H9 (cell line): ENCODE measurements around the gene PLPP7. TPM values are rescaled to one million over a fixed set of nuclear protein-coding genes. Genes with fewer than 3 reads are reported as not detected.

Experiments used
- DNase-seq: peaks from one replicate; pipeline ENCODE4 v3.0.0-alpha.2; 2017
- H2AFZ ChIP-seq: one replicate; pipeline ENCODE4 v1.6.1; 2013; ENCODE audit warnings: mild to moderate bottlenecking, low read length, control low read depth, moderate library complexity
- H2AK5ac ChIP-seq: 2 replicates; pipeline ENCODE4 v1.6.1; 2013; ENCODE audit warnings: low read length, control low read depth, mixed read lengths; ENCODE audit not compliant: insufficient read length
- H2BK120ac ChIP-seq: one replicate; pipeline ENCODE4 v1.6.1; 2013; ENCODE audit warnings: low read depth, mild to moderate bottlenecking, low read length, control low read depth, inconsistent platforms; ENCODE audit not compliant: poor library complexity, severe bottlenecking
- H2BK12ac ChIP-seq: 2 replicates; pipeline ENCODE4 v1.6.1; 2013; ENCODE audit warnings: low read length, control low read depth, mixed read lengths, low read depth; ENCODE audit not compliant: insufficient read length
- H2BK15ac ChIP-seq: 2 replicates; pipeline ENCODE4 v1.6.1; 2013; ENCODE audit warnings: low read depth, low read length, control low read depth
- H2BK20ac ChIP-seq: one replicate; pipeline ENCODE4 v1.6.1; 2013; ENCODE audit warnings: low read depth, mild to moderate bottlenecking, low read length, control low read depth, inconsistent platforms; ENCODE audit not compliant: poor library complexity, severe bottlenecking
- H2BK5ac ChIP-seq: 2 replicates; pipeline ENCODE4 v1.6.1; 2013; ENCODE audit warnings: low read length, control low read depth, mixed read lengths; ENCODE audit not compliant: insufficient read length
- H3K14ac ChIP-seq: 2 replicates; pipeline ENCODE4 v1.6.1; 2013; ENCODE audit warnings: low read length, control low read depth; ENCODE audit not compliant: insufficient read depth
- H3K18ac ChIP-seq: 2 replicates; pipeline ENCODE4 v1.6.1; 2013; ENCODE audit warnings: low read depth, mild to moderate bottlenecking, mixed read lengths, low read length, control low read depth; ENCODE audit not compliant: insufficient read length
- H3K23ac ChIP-seq: 2 replicates; pipeline ENCODE4 v1.6.1; 2013; ENCODE audit warnings: low read length, control low read depth, mixed read lengths, low read depth; ENCODE audit not compliant: insufficient read length
- H3K23me2 ChIP-seq: 2 replicates; pipeline ENCODE4 v1.6.1; 2013; ENCODE audit warnings: low read depth, mild to moderate bottlenecking, mixed read lengths, low read length, control low read depth; ENCODE audit not compliant: insufficient read length, poor library complexity, severe bottlenecking
- H3K27ac ChIP-seq: 2 replicates; pipeline ENCODE4 v1.5.1; 2013; ENCODE audit warnings: low read length, control low read depth, mixed read lengths, low read depth; ENCODE audit not compliant: insufficient read length
- H3K27me3 ChIP-seq: 2 replicates; pipeline ENCODE4 v1.6.1; 2013; ENCODE audit warnings: low read length, control low read depth, inconsistent platforms; ENCODE audit not compliant: insufficient read depth
- H3K4ac ChIP-seq: 2 replicates; pipeline ENCODE4 v1.6.1; 2013; ENCODE audit warnings: low read depth, mild to moderate bottlenecking, control low read depth, inconsistent platforms, low read length, moderate library complexity
- H3K4me1 ChIP-seq: 2 replicates; pipeline ENCODE4 v1.6.1; 2013; ENCODE audit warnings: low read length, control low read depth, inconsistent platforms; ENCODE audit not compliant: insufficient read depth
- H3K4me2 ChIP-seq: 2 replicates; pipeline ENCODE4 v1.6.1; 2013; ENCODE audit warnings: low read length, control low read depth, mixed read lengths; ENCODE audit not compliant: insufficient read length, insufficient read depth
- H3K56ac ChIP-seq: 2 replicates; pipeline ENCODE4 v1.6.1; 2013; ENCODE audit warnings: low read depth, mild to moderate bottlenecking, mixed read lengths, low read length, control low read depth; ENCODE audit not compliant: insufficient read length
- H3K79me1 ChIP-seq: 2 replicates; pipeline ENCODE4 v1.6.1; 2013; ENCODE audit warnings: low read depth, mild to moderate bottlenecking, moderate library complexity, low read length, control low read depth, inconsistent platforms; ENCODE audit not compliant: insufficient read depth, poor library complexity, severe bottlenecking
- H3K79me2 ChIP-seq: 2 replicates; pipeline ENCODE4 v1.6.1; 2013; ENCODE audit warnings: low read length, control low read depth, inconsistent platforms; ENCODE audit not compliant: insufficient read depth
- H3K9ac ChIP-seq: 2 replicates; pipeline ENCODE4 v1.6.1; 2013; ENCODE audit warnings: low read length, control low read depth, mixed read lengths; ENCODE audit not compliant: insufficient read length; ENCODE audit errors: extremely low read depth
- H3K9me3 ChIP-seq: one replicate; pipeline ENCODE4 v1.6.1; 2013; ENCODE audit warnings: low read depth, low read length, inconsistent platforms; ENCODE audit not compliant: control insufficient read depth
- H3T11ph ChIP-seq: one replicate; pipeline ENCODE4 v1.6.1; 2013; ENCODE audit warnings: mild to moderate bottlenecking, low read length, control low read depth, inconsistent platforms
- H4K20me1 ChIP-seq: one replicate; pipeline ENCODE4 v1.6.1; 2013; ENCODE audit not compliant: control insufficient read depth, insufficient read length, insufficient read depth
- H4K5ac ChIP-seq: 2 replicates; pipeline ENCODE4 v1.6.1; 2013; ENCODE audit warnings: low read depth, mild to moderate bottlenecking, mixed read lengths, low read length, control low read depth; ENCODE audit not compliant: insufficient read length
- H4K8ac ChIP-seq: replicated peaks from 2 replicates; pipeline ENCODE4 v1.6.1; 2013; ENCODE audit warnings: low read length, control low read depth, mixed read lengths, low read depth; ENCODE audit not compliant: insufficient read length
- H4K91ac ChIP-seq: 2 replicates; pipeline ENCODE4 v1.6.1; 2013; ENCODE audit warnings: low read depth, mild to moderate bottlenecking, moderate library complexity, mixed read lengths, low read length, control low read depth; ENCODE audit not compliant: insufficient read length
- H3K27ac Mint-ChIP-seq, 3 experiments: 2 replicates in 2 of 3; 3 replicates in 1 of 3; pipeline ENCODE4 v1.8.0; 2020 to 2021; ENCODE audit warnings: mixed read lengths in 3 of 3, mild to moderate bottlenecking in 1 of 3, moderate library complexity in 1 of 3
- H3K27me3 Mint-ChIP-seq: 2 replicates; pipeline ENCODE4 v1.8.0; 2021; ENCODE audit warnings: low read depth, mild to moderate bottlenecking, moderate library complexity, mixed read lengths
- H3K36me3 Mint-ChIP-seq, 3 experiments: 2 replicates in 2 of 3; 3 replicates in 1 of 3; pipeline ENCODE4 v1.8.0; 2020 to 2021; ENCODE audit warnings: low read depth in 3 of 3, mixed read lengths in 3 of 3; ENCODE audit not compliant: insufficient read depth in 1 of 3
- H3K4me1 Mint-ChIP-seq, 2 experiments: 2 replicates each; pipeline ENCODE4 v1.8.0; 2020; ENCODE audit warnings: mixed read lengths in 2 of 2
- H3K4me3 Mint-ChIP-seq, 2 experiments: 2 replicates in 1 of 2; 3 replicates in 1 of 2; pipeline ENCODE4 v1.8.0; 2020 to 2021; ENCODE audit warnings: mild to moderate bottlenecking in 2 of 2, mixed read lengths in 2 of 2, moderate library complexity in 1 of 2
- H3K9me3 Mint-ChIP-seq, 2 experiments: 2 replicates in 1 of 2; 3 replicates in 1 of 2; pipeline ENCODE4 v1.8.0; 2020; ENCODE audit warnings: mild to moderate bottlenecking in 2 of 2, mixed read lengths in 2 of 2, moderate library complexity in 1 of 2
- WGBS: extraction: QIAGEN DNeasy Blood & Tissue Kit; methylation state at CpG from one replicate; pipeline ENCODE4 v1.1.7; 2013; ENCODE audit warnings: missing lambda C conversion rate, low lambda C conversion rate, mixed read lengths; ENCODE audit not compliant: insufficient read length; ENCODE audit errors: extremely low coverage; 5-methylcytosine and 5-hydroxymethylcytosine counted together
- total RNA-seq: library from RNA; stranded (reverse); gene quantifications from 2 replicates; pipeline ENCODE4 v1.2.1, GENCODE V29; 2021
- TF ChIP-seq, protein P1 (sequence below): fragments of 200-600 bp; sonication (generic); conservative IDR thresholded peaks from 3 replicates; pipeline ENCODE4 v1.8.0; 2021; ENCODE audit warnings: antibody characterized with exemption, mild to moderate bottlenecking

PLPP7 gene
- total RNA-seq, 1 experiment from 2014 or later, result 1.9 TPM

DNA sequence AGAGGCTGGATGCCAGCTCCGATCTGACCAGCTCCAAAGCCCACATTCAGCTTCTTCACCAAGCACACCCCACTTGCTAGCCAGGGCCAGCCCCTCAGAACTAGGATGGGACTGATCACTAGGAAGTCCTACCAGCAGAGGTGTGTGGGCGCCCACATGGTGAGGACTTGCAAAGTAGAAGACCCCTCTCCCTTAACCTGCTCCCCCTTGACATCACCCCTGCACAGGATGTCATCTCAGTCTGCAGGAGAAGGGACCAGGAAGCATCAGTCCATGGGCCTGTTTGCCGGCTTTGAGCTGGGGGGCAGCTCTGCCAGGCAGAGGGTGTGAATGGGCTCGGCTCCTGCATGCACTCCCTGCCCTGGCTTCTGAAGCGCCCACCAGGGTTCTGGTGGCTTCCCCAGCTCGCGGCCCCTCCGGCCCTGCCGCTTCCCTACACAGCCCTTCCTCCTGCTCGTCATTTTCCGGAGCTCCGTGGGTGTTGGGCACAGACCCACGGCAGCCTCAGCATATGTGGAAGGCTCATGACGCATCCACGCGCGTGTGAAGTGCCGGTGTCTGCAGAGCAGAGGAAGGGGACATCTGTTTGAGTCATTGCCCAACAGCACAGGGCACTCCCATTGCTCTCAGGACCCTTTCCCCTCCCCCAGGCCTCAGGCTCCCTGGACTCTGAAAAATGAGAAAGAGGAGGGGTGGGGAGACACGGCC is 9.5 kb upstream of the PLPP7 start:
- Histone ChIP-seq H3K4ac (no peak overlapping the region), H2BK12ac (no peak overlapping the region), H4K20me1 (peaks cover 6% of the 10 kb centered on the region), H2BK15ac (no peak overlapping the region), H2BK120ac (no peak overlapping the region), H3K27me3 (peaks cover 10% of the 10 kb centered on the region; the same call in 1 of the 2 replicates), H4K91ac (no peak overlapping the region), H2BK5ac (no peak overlapping the region), H3K23ac (no peak overlapping the region), H3K14ac (no peak overlapping the region; the same call in 1 of the 2 replicates), H2AFZ (no peak overlapping the region), H2AK5ac (no peak overlapping the region), H3K4me2 (no peak overlapping the region), H3K9ac (no peak overlapping the region), H4K8ac (no peak overlapping the region), H2BK20ac (no peak overlapping the region), H3K18ac (no peak overlapping the region), H3K23me2 (peaks cover 9% of the 10 kb centered on the region), H3K79me1 (no peaks in the 10 kb centered on the region), H3K27ac (no peak overlapping the region), H3K56ac (no peak overlapping the region), H3T11ph (no peak overlapping the region), H3K79me2 (no peaks in the 10 kb centered on the region), H3K9me3 (no peaks in the 10 kb centered on the region), H4K5ac (no peak overlapping the region), H3K4me1 (peaks cover 3% of the 10 kb centered on the region; the same call in 1 of the 2 replicates)
- H3K4me1 Mint-ChIP-seq, result peaks cover 18 to 32% of the 10 kb centered on the region in 2 experiments
- DNase-seq, result no peak
- H3K9me3 Mint-ChIP-seq, result no peaks in the 10 kb centered on the region; a peak in 2 of 5 replicates
- TF ChIP-seq, protein P1, sequence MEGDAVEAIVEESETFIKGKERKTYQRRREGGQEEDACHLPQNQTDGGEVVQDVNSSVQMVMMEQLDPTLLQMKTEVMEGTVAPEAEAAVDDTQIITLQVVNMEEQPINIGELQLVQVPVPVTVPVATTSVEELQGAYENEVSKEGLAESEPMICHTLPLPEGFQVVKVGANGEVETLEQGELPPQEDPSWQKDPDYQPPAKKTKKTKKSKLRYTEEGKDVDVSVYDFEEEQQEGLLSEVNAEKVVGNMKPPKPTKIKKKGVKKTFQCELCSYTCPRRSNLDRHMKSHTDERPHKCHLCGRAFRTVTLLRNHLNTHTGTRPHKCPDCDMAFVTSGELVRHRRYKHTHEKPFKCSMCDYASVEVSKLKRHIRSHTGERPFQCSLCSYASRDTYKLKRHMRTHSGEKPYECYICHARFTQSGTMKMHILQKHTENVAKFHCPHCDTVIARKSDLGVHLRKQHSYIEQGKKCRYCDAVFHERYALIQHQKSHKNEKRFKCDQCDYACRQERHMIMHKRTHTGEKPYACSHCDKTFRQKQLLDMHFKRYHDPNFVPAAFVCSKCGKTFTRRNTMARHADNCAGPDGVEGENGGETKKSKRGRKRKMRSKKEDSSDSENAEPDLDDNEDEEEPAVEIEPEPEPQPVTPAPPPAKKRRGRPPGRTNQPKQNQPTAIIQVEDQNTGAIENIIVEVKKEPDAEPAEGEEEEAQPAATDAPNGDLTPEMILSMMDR, result no peak
- H3K27ac Mint-ChIP-seq, result no peak overlapping the region
- WGBS, result no CpG with 5 or more reads among the region's 19 CpGs
- H3K27me3 Mint-ChIP-seq, result peaks cover 68% of the 10 kb centered on the region
- H3K36me3 Mint-ChIP-seq, result no peaks in the 10 kb centered on the region; a peak in 1 of 7 replicates
- no peak overlapping the region for H3K4me3 Mint-ChIP-seq
